DOHH2 (cell line): Measurements from ENCODE around the gene EPHA6.

Experiments
- EZH2phosphoT487 ChIP-seq: fragments of 200-600 bp; sonication (generic); IDR thresholded peaks from 2 replicates; pipeline ENCODE4 v1.6.1; 2017; ENCODE audit warnings: borderline replicate concordance, mild to moderate bottlenecking, antibody characterized with exemption, low read length, moderate library complexity, mixed read lengths
- TF ChIP-seq, protein P1 (sequence below): fragments of 200-600 bp; sonication (generic); IDR thresholded peaks from one replicate; pipeline ENCODE4 v1.5.1; 2014; ENCODE audit warnings: antibody characterized with exemption, mild to moderate bottlenecking, low read depth, low read length; ENCODE audit not compliant: poor library complexity, severe bottlenecking

DNA sequence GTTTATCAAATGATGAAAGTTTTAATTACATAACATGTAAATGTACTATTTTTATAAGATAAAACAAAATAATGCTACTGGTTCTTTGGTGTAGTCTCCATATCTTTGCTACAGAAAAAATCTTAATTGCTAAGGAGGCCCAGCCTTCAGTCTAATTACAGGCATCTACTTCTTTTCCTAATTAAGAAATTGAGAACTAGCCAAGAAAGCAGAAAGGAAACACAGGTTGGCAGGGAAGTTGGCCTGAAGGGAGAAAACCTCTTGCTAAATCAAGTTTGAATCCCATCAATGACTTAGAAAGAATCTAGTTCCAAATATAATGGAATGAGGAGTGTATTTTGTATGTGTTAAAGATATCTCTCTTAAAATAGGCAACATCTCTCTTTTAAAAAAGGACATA, 737.8 kb downstream of the EPHA6 start:
- TF ChIP-seq EZH2phosphoT487 = no peak
- TF ChIP-seq, protein P1, sequence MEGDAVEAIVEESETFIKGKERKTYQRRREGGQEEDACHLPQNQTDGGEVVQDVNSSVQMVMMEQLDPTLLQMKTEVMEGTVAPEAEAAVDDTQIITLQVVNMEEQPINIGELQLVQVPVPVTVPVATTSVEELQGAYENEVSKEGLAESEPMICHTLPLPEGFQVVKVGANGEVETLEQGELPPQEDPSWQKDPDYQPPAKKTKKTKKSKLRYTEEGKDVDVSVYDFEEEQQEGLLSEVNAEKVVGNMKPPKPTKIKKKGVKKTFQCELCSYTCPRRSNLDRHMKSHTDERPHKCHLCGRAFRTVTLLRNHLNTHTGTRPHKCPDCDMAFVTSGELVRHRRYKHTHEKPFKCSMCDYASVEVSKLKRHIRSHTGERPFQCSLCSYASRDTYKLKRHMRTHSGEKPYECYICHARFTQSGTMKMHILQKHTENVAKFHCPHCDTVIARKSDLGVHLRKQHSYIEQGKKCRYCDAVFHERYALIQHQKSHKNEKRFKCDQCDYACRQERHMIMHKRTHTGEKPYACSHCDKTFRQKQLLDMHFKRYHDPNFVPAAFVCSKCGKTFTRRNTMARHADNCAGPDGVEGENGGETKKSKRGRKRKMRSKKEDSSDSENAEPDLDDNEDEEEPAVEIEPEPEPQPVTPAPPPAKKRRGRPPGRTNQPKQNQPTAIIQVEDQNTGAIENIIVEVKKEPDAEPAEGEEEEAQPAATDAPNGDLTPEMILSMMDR = no peak
